Measurements from ENCODE around the gene PTPRN2.

DNA sequence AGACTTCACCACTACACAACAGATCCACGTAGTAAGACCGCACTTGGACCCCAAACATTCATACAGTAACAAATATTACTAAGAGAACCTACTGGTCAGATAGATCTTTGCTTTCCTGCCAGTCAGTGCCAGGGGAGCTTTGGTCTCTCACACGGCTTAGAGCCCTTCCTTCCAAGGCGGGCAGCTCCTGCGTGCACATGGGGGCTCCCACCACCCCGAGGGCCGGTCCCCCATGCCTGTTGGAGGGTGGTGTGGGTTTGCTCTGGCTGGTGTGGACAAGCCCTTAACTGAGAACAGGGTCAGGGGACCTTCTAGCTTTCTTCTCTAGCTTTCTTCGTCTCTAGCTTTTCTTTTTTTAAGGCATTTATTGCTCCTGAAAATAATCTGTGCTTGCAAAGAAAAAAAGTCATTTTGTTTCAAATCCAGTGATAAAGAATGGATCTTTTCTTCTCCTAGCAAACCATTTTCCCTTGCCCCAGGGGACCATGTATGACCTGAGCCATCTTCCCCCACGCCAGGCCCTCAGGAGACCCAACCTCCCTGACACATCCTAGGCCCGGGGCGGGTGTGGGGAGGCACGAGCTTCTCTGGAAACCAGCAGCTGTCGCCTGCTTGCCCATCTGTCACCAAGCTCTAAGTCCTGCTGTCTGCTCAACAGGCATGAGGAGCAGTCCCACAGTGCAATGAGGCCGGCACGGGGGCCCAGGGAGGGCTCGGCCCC, 591.1 kb downstream of the PTPRN2 start:
- TF ChIP-seq GATA2 (IDR thresholded peaks at IDR 0.05; ENCODE audit: low read depth, low read length) (no peak), GATA3 (IDR thresholded peaks at IDR 0.05; ENCODE audit: low read depth, low read length) (no peak)

Measured in SH-SY5Y (cell line).